SK-N-SH treated with all-trans-retinoic acid at 6 μM for 48 hours (cell line): Measurements from ENCODE around the gene INO80C.

Experiments
- RARB ChIP-seq: fragments of 250-450 bp; sonication (Bioruptor Pico); IDR thresholded peaks from 2 replicates; pipeline ENCODE4 v1.8.0; 2021; ENCODE audit warnings: mild to moderate bottlenecking, moderate library complexity
- TF ChIP-seq, protein P1 (sequence below): fragments of 250-450 bp; sonication (Bioruptor Pico); IDR thresholded peaks from 2 replicates; pipeline ENCODE4 v1.5.1; 2021; ENCODE audit warnings: mild to moderate bottlenecking, moderate library complexity
- TF ChIP-seq, protein P2 (sequence below): fragments of 250-450 bp; sonication (Bioruptor Pico); IDR thresholded peaks from 2 replicates; pipeline ENCODE4 v1.8.0; 2020; ENCODE audit warnings: mild to moderate bottlenecking, moderate library complexity, borderline replicate concordance
- TF ChIP-seq, protein P3 (sequence below): fragments of 250-450 bp; sonication (Bioruptor Pico); IDR thresholded peaks from 2 replicates; pipeline ENCODE4 v1.5.1; 2020; ENCODE audit warnings: low read depth, mild to moderate bottlenecking, moderate library complexity

DNA sequence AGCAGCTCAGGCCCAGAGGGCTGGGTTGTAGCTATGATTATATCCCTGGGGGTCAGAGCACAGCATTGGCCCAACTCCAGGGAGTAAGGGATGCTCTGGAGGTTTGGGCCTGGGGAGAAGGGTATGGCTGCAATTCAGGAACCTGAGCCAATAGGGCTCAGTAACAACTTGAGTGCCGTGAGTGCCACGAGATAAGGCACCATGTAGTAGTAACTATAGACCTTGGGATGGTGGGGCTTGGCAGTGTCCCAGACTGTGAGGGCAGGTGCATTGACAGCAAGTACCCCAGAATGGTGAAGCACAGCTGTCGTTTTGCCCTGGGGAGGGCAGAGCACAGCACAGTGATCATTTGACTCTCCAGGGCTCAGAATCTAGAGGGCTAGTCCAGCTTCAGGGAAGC is 75.5 kb downstream of the INO80C start:
- no peak for TF ChIP-seq RARB
- TF ChIP-seq, protein P1, sequence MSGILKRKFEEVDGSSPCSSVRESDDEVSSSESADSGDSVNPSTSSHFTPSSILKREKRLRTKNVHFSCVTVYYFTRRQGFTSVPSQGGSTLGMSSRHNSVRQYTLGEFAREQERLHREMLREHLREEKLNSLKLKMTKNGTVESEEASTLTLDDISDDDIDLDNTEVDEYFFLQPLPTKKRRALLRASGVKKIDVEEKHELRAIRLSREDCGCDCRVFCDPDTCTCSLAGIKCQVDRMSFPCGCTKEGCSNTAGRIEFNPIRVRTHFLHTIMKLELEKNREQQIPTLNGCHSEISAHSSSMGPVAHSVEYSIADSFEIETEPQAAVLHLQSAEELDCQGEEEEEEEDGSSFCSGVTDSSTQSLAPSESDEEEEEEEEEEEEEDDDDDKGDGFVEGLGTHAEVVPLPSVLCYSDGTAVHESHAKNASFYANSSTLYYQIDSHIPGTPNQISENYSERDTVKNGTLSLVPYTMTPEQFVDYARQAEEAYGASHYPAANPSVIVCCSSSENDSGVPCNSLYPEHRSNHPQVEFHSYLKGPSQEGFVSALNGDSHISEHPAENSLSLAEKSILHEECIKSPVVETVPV = no peak
- TF ChIP-seq, protein P2, sequence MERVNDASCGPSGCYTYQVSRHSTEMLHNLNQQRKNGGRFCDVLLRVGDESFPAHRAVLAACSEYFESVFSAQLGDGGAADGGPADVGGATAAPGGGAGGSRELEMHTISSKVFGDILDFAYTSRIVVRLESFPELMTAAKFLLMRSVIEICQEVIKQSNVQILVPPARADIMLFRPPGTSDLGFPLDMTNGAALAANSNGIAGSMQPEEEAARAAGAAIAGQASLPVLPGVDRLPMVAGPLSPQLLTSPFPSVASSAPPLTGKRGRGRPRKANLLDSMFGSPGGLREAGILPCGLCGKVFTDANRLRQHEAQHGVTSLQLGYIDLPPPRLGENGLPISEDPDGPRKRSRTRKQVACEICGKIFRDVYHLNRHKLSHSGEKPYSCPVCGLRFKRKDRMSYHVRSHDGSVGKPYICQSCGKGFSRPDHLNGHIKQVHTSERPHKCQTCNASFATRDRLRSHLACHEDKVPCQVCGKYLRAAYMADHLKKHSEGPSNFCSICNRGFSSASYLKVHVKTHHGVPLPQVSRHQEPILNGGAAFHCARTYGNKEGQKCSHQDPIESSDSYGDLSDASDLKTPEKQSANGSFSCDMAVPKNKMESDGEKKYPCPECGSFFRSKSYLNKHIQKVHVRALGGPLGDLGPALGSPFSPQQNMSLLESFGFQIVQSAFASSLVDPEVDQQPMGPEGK (CRISPR knock-in tag) = no peak
- TF ChIP-seq, protein P3, sequence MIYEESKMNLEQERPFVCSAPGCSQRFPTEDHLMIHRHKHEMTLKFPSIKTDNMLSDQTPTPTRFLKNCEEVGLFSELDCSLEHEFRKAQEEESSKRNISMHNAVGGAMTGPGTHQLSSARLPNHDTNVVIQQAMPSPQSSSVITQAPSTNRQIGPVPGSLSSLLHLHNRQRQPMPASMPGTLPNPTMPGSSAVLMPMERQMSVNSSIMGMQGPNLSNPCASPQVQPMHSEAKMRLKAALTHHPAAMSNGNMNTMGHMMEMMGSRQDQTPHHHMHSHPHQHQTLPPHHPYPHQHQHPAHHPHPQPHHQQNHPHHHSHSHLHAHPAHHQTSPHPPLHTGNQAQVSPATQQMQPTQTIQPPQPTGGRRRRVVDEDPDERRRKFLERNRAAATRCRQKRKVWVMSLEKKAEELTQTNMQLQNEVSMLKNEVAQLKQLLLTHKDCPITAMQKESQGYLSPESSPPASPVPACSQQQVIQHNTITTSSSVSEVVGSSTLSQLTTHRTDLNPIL (CRISPR knock-in tag) = no peak
